ENCODE measurements around the gene RBMX2.
A peak's percentile ranks its signal among the peaks of the same experiment; 100 is the strongest.
"Not testable (repeated sequence)": the region's sequence is repeated elsewhere in the genome, so short reads cannot be mapped to it uniquely, and the experiment has no call there.

The RBMX2 gene

DNA sequence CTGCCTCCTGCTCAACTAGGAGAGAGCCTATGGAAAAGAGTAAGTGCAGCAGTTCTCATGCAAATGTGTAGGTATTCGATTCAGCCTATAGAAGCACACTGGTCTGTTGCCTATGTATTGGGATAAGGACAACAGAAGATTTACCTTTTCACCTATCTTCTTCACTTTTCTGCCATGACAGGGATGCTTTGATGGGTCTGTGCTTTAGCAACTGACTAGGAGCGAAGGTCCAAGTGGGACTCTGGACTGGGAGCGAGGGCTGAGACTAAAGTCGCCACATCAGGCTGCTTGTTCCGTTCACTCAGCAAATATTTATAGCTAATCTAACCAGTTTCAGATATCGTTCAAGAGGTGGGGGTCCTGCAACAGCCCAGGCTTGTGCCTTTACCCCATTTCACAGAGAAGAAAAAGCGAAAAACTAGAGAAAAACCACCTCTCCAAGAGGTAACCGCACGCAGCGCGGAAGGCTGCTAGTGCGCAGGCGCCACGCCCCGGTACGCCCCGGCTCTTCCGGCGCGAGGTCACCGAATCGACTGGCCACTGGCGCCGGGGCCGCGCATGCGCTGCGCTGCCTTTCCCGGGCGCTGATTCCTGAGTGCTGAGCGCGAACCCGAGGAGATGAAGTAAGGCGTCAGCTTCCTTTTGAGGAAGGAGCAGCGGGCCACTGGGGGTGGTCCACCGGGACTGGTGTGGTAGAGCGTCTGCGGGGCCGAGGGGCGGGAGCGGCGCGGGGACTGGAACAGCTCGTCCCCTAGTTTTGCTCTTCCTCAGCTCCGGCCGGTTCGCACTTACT is at the start of gene RBMX2:
RBMX2 (plus strand) TSS at position 573 of the 793 bp plus-strand sequence; CDS start at position 619, 46 bp downstream.
- DNase-seq, result peak; percentile 65

- DNase-seq, result not testable (repeated sequence)
These were observed 49.7 kb upstream of the RBMX2 start for GRCh38 chrX:130352050-130352449.

- DNase-seq, result no peak
These were observed 25.7 kb upstream of the RBMX2 start for GRCh38 chrX:130376077-130376476.

- no peak for DNase-seq
These were observed 23.6 kb upstream of the RBMX2 start for GRCh38 chrX:130378024-130378669.

GRCh38 chrX:130385520-130385919 is 16.3 kb upstream of the RBMX2 start, which contains the start of gene GPR119:
Gene GPR119 (minus strand): TSS chrX:130385674. CDS start chrX:130385447, 227 bp downstream.
- DNase-seq, result no peak

GRCh38 chrX:130386408-130386808 is 15.4 kb upstream of the RBMX2 start:
- no peak for DNase-seq

DNA sequence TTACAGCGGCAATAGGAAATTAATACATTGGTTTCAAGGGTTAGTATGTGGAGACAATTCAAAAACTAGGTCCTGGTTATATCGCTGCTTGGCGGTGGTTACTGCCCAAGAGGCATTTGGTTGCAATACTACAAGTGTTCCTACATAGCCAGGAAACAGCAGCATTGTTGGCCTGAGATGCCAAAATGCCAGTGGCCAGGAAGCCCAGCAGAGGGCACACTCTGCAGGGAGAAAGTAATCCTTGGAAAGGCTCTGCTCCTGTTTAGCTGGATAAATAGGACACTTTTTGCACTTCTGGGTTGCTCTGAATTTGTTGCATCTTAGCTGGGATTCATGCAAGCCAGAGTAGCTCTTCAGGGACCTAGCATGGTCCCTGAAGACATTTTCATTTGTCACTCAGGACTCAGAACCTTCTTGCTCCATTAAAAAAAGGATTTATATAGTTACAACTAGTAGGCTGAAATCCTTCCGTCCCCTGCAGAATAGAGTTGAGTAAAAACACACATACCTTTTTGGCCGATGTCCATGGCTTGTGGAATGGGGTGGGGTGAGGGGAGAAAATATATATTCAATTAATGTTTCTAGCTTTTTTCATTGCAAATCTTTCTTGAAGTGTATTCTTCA is 8.2 kb upstream of the RBMX2 start:
- no peak for DNase-seq

GRCh38 chrX:130395341-130395740 is 6.4 kb upstream of the RBMX2 start:
- no peak for DNase-seq

DNA sequence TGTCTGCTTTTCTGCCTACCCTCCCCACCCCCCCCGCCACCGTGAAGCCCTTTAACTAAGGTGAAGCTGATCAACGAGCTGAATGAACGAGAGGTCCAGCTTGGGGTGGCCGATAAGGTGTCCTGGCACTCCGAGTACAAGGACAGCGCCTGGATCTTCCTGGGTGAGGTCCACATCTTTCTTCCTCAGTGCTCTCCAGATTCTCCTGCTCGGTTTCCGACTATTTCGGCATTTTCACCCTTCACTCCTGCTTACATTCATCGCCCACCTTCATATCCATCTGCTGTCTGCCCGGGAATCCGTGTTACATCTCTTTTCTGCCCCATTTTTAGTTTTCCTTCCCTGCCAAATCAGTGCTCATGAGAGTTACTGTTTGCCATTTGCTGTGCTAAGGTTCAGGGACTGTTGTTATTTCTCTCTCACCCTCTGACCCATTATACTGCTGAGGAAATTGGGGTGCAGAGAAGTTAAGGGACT is 459 bp downstream of the RBMX2 start:
- DNase-seq, result no peak

DNA sequence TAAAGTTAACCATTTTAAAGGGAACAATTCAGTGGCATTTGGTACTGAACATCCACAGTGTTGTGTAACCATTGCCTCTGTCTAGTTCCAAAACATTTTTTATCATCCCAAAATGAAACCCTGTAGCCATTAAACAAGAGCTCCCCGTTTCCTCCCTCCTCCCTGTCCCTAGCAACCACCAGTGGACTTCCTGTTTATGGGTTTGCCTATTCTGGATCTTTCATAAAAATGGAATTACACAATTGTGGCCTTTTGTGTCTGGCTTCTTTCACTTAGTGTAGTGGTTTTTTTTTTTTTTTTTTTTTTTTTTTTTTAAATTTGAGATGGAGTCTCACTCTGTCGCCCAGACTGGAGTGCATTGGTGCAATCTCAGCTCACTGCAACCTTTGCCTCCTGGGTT is 11.6 kb downstream of the RBMX2 start:
- DNase-seq, result no peak

GRCh38 chrX:130414800-130415199 is 13.0 kb downstream of the RBMX2 start:
- DNase-seq, result no peak

DNA sequence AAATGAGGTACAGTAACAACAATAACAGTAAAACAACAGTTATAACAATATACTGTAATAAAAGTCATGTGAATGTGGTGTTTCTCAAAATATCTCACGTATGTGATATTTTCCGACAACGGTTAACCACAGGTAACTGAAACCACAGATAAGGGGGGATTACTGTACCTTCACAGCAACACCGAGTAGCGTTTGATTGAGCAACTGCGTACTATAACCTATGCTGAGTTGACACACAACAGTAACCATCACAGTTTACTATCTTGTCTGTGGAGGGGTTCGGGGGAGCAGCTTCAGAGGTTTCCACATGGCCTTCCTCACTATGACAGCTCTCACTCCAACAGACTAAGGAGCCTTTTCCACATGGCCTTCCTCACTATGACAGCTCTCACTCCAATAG is 13.4 kb downstream of the RBMX2 start:
- DNase-seq, result no peak

GRCh38 chrX:130416785-130417184 is 15.0 kb downstream of the RBMX2 start:
- DNase-seq, result no peak

DNA sequence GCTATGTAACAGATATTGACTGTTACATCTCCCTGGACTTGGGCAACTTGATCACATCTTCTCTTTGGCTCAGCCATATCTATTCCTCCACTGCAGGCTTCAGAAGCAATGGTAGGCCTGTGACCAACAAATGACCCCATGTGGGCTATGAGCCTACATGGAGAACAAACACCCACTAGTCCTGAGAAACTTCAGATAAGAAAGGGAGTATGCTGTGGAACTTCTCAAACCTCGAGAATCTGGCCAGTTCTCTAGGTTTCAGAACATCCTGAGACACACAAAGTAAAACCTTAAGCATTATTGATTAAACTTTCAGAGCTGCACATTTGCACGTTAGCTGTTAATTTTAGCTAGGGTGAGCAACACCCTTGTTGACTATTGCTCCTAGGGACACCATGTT is 16.3 kb downstream of the RBMX2 start:
- DNase-seq, result no peak

DNA sequence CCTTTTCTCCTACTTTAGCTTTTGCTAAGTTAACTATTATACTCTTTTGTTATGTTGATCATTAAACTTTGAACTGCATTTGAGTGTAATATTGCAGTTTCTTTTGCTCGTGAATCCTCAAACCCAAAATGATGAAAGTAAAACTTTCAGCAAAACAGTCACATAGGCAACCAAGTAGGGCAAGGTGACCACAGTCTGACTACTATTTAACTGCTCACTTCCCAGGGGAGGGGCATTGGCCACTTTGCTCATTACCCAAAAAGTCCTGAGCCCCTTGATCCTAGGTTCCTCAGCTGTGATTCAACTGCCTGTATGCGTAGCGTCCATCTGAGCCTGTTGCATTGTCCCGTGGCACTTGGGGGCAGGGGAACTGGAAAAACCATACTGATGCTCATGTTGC is 17.0 kb downstream of the RBMX2 start:
- DNase-seq, result no peak

- no peak for DNase-seq
These were observed 17.5 kb downstream of the RBMX2 start for GRCh38 chrX:130419263-130419662.

DNA sequence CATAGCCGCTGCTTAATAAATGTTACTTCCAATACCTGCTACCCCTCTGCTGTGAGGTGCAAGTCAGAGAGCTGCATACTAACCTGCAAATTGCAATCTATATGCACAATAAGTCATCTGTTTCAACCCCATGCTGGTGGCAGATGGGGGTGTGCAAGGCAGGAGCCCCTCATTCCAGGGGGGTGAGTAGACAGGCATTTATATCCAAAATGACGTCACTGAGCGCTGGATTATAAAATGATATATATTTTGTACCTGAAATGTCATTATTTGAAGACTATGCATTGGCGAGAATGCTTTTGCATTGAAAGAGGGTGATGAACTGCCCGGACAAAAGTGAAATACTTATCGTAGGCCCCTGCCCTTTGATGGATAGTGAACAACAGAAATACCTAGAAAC is 24.7 kb downstream of the RBMX2 start:
- no peak for DNase-seq

DNA sequence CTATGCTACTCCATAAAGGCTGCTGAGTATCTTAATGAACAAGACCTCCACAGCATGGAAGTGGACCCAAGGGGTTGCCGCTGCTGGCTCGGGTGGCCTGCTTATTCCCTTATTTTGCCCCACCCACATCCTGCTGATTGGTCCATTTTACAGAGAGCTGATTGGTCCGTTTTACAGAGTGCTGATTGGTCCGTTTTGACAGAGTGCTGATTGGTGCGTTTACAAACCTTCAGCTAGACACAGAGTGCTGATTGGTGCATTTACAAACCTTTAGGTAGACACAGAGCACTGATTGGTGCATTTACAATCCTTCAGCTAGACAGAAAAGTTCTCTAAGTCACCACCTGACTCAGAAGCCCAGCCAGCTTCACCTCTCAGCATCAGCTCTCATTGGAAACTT is 27.4 kb downstream of the RBMX2 start:
- DNase-seq, result not testable (repeated sequence)

- no peak for DNase-seq
These were observed 34.1 kb downstream of the RBMX2 start for GRCh38 chrX:130435937-130436336.

- not testable (repeated sequence) for DNase-seq
These were observed 36.2 kb downstream of the RBMX2 start for GRCh38 chrX:130437996-130438395.

DNA sequence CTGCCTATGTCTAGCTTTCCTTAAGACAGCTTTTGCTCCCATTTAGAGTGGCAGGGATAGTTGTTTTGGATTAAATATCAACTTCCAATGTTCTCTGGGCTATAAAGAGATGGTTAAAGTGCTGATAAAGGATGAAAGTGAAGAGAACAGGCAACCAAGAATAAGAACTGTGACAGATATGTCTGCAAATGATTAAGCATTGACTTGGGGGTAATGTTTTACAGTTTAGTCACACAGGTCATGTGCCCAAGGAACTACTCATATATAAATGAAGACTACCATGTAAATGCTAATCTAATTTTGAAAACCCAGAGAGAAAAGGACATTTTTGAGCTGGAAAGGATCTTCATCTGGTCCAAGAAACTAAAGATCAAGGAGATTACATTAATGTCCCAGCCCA is 42.1 kb downstream of the RBMX2 start:
- no peak for DNase-seq

DNA sequence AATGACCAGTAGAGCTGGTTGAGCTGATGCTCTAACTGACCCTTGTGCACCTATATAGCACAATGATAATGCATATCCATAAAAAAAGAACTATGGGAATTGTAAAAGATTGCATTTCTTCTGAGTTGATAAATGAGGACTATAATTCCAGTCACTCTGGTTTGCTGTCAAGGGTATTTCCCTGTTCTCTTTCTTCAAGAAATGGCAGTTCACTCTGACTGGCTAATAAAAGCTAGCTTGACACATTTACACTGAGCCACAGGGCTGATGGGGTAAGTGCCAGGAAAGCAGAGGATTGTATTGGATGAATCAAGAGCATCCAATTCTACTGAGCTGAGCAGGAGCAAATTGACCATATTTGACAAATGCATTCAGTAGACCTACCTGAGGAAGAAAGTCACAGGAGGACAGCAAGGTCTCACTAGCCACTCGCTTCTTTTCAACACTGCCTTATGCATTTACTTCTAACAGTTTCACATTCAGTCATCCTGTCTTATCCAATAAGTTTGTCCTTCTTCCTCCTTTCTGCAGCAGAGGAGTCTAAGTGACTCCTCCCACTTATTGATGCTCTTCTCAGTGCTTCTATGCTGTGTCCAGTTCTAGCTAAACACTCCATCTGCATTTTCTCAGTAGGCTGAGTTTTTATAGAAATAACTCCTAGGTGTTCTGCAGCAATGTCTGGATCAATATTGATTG is 43.0 kb downstream of the RBMX2 start:
- no peak for DNase-seq

- DNase-seq, result no peak
These were observed 45.2 kb downstream of the RBMX2 start for GRCh38 chrX:130446974-130447373.
